DND-41 (cell line): ENCODE data around the gene KLK5.

Experiments used
- ATAC-seq: fragments of 200-7000 bp; cut with Tn5 transposase; 3 replicates; pipeline ENCODE4 v1.9.1; 2021; ENCODE audit warnings: low read depth; ENCODE audit not compliant: insufficient read depth
- DNase-seq: peaks from one replicate; pipeline ENCODE4 v3.0.0-alpha.2; 2020
- H2AFZ ChIP-seq: 2 replicates; pipeline ENCODE4 v1.6.0; 2012; ENCODE audit warnings: low read depth, low read length
- H3K27ac ChIP-seq: 2 replicates; pipeline ENCODE4 v1.5.1; 2012; ENCODE audit warnings: low read length, inconsistent platforms
- H3K27me3 ChIP-seq: fragments of 200-600 bp; sonication (generic); 2 replicates; pipeline ENCODE4 v1.6.0; 2012; ENCODE audit warnings: low read length, mild to moderate bottlenecking, inconsistent platforms; ENCODE audit not compliant: insufficient read depth, poor library complexity
- H3K36me3 ChIP-seq: 2 replicates; pipeline ENCODE4 v1.5.1; 2012; ENCODE audit warnings: low read length, inconsistent platforms; ENCODE audit not compliant: insufficient read depth
- H3K4me1 ChIP-seq: 2 replicates; pipeline ENCODE4 v1.5.1; 2012; ENCODE audit warnings: mild to moderate bottlenecking, low read length; ENCODE audit not compliant: insufficient read depth
- H3K4me2 ChIP-seq: 2 replicates; pipeline ENCODE4 v1.6.0; 2012; ENCODE audit warnings: mild to moderate bottlenecking, moderate library complexity, low read length, inconsistent platforms; ENCODE audit not compliant: insufficient read depth
- H3K4me3 ChIP-seq, 2 experiments: fragments of 200-600 bp in 1 of 2; shearing (Covaris generic) in 1 of 2; 2 replicates each; pipeline ENCODE4 v1.5.1; 2012 to 2016; ENCODE audit warnings: inconsistent platforms in 2 of 2, low read length in 2 of 2, mild to moderate bottlenecking in 2 of 2, low read depth in 1 of 2, moderate library complexity in 1 of 2
- H3K79me2 ChIP-seq: 2 replicates; pipeline ENCODE4 v1.6.0; 2012; ENCODE audit warnings: low read length, inconsistent platforms; ENCODE audit not compliant: insufficient read depth
- H3K9ac ChIP-seq: 2 replicates; pipeline ENCODE4 v1.6.0; 2012; ENCODE audit warnings: low read depth, mild to moderate bottlenecking, inconsistent platforms, low read length, moderate library complexity
- H3K9me3 ChIP-seq: 2 replicates; pipeline ENCODE4 v1.5.1; 2012; ENCODE audit warnings: low read length, moderate library complexity, mild to moderate bottlenecking, inconsistent platforms; ENCODE audit not compliant: insufficient read depth, severe bottlenecking
- H4K20me1 ChIP-seq: 2 replicates; pipeline ENCODE4 v1.6.0; 2012; ENCODE audit warnings: low read length; ENCODE audit not compliant: insufficient read depth
- CTCF ChIP-seq: IDR thresholded peaks from 2 replicates; pipeline ENCODE4 v1.5.1; 2012; ENCODE audit warnings: borderline replicate concordance, low read length, moderate library complexity, mild to moderate bottlenecking; ENCODE audit not compliant: poor library complexity, severe bottlenecking; ENCODE audit errors: extremely low read depth
- EZH2 ChIP-seq: IDR thresholded peaks from 3 replicates; pipeline ENCODE4 v1.6.1; 2012; ENCODE audit warnings: borderline replicate concordance, low read depth, mild to moderate bottlenecking, moderate library complexity, low read length, inconsistent platforms; ENCODE audit not compliant: severe bottlenecking

Gene KLK5

GRCh38 chr19:50924586-50924985 is 28.3 kb downstream of the KLK5 start:
- TF ChIP-seq CTCF = no peak
- TF ChIP-seq EZH2 = no peak
- Histone ChIP-seq H3K4me3 (no peak overlapping the region), H3K9me3 (no peaks in the 10 kb centered on the region), H3K27ac (no peak overlapping the region), H3K4me1 (no peaks in the 10 kb centered on the region), H3K79me2 (no peaks in the 10 kb centered on the region), H2AFZ (no peak overlapping the region), H3K4me2 (no peak overlapping the region), H3K9ac (no peak overlapping the region), H3K36me3 (no peaks in the 10 kb centered on the region), H3K27me3 (peaks cover 4% of the 10 kb centered on the region), H4K20me1 (0 out of 2 replicates have a peak, but pooled peaks cover 3% of the 10 kb centered on the region)
- ATAC-seq (no peak), DNase-seq (no peak)

GRCh38 chr19:50922317-50922853 is 30.5 kb downstream of the KLK5 start:
- Histone ChIP-seq H3K27ac (no peak overlapping the region), H3K36me3 (no peaks in the 10 kb centered on the region), H3K9me3 (no peaks in the 10 kb centered on the region), H3K4me3 (no peak overlapping the region), H3K27me3 (peaks cover 4% of the 10 kb centered on the region), H3K4me1 (no peaks in the 10 kb centered on the region), H2AFZ (no peak overlapping the region), H3K79me2 (no peaks in the 10 kb centered on the region), H3K4me2 (no peak overlapping the region), H4K20me1 (0 out of 2 replicates have a peak, but pooled peaks cover 3% of the 10 kb centered on the region), H3K9ac (no peak overlapping the region)
- peak; percentile 91 for TF ChIP-seq CTCF
- TF ChIP-seq EZH2 = no peak
- ATAC-seq (peak; percentile 100), DNase-seq (peak; percentile 73)

- Histone ChIP-seq H3K36me3 (no peaks in the 10 kb centered on the region), H3K9ac (no peak overlapping the region), H3K79me2 (no peaks in the 10 kb centered on the region), H3K4me3 (no peak overlapping the region), H3K4me1 (no peaks in the 10 kb centered on the region), H3K27ac (no peak overlapping the region), H4K20me1 (0 out of 2 replicates have a peak, but pooled peaks cover 3% of the 10 kb centered on the region), H3K9me3 (no peaks in the 10 kb centered on the region), H2AFZ (no peak overlapping the region), H3K27me3 (peaks cover 4% of the 10 kb centered on the region), H3K4me2 (no peak overlapping the region)
- ATAC-seq (no peak), DNase-seq (no peak)
- no peak for TF ChIP-seq CTCF
- TF ChIP-seq EZH2 = no peak
Observed at GRCh38 chr19:50921426-50922316, 31.2 kb downstream of the KLK5 start.
